DND-41 (cell line): ENCODE results near the gene PRR5L.
A peak's percentile ranks its signal among the peaks of the same experiment; 100 is the strongest.
"Not testable (repeated sequence)": the region's sequence is repeated elsewhere in the genome, so short reads cannot be mapped to it uniquely, and the experiment has no call there.

Experiments used
- ATAC-seq: fragments of 200-7000 bp; cut with Tn5 transposase; 3 replicates; pipeline ENCODE4 v1.9.1; 2021; ENCODE audit warnings: low read depth; ENCODE audit not compliant: insufficient read depth
- DNase-seq: peaks from one replicate; pipeline ENCODE4 v3.0.0-alpha.2; 2020
- H2AFZ ChIP-seq: 2 replicates; pipeline ENCODE4 v1.6.0; 2012; ENCODE audit warnings: low read depth, low read length
- H3K27ac ChIP-seq: 2 replicates; pipeline ENCODE4 v1.5.1; 2012; ENCODE audit warnings: low read length, inconsistent platforms
- H3K27me3 ChIP-seq: fragments of 200-600 bp; sonication (generic); 2 replicates; pipeline ENCODE4 v1.6.0; 2012; ENCODE audit warnings: low read length, mild to moderate bottlenecking, inconsistent platforms; ENCODE audit not compliant: insufficient read depth, poor library complexity
- H3K36me3 ChIP-seq: 2 replicates; pipeline ENCODE4 v1.5.1; 2012; ENCODE audit warnings: low read length, inconsistent platforms; ENCODE audit not compliant: insufficient read depth
- H3K4me1 ChIP-seq: 2 replicates; pipeline ENCODE4 v1.5.1; 2012; ENCODE audit warnings: mild to moderate bottlenecking, low read length; ENCODE audit not compliant: insufficient read depth
- H3K4me2 ChIP-seq: 2 replicates; pipeline ENCODE4 v1.6.0; 2012; ENCODE audit warnings: mild to moderate bottlenecking, moderate library complexity, low read length, inconsistent platforms; ENCODE audit not compliant: insufficient read depth
- H3K4me3 ChIP-seq, 2 experiments: fragments of 200-600 bp in 1 of 2; shearing (Covaris generic) in 1 of 2; 2 replicates each; pipeline ENCODE4 v1.5.1; 2012 to 2016; ENCODE audit warnings: inconsistent platforms in 2 of 2, low read length in 2 of 2, mild to moderate bottlenecking in 2 of 2, low read depth in 1 of 2, moderate library complexity in 1 of 2
- H3K79me2 ChIP-seq: 2 replicates; pipeline ENCODE4 v1.6.0; 2012; ENCODE audit warnings: low read length, inconsistent platforms; ENCODE audit not compliant: insufficient read depth
- H3K9ac ChIP-seq: 2 replicates; pipeline ENCODE4 v1.6.0; 2012; ENCODE audit warnings: low read depth, mild to moderate bottlenecking, inconsistent platforms, low read length, moderate library complexity
- H3K9me3 ChIP-seq: 2 replicates; pipeline ENCODE4 v1.5.1; 2012; ENCODE audit warnings: low read length, moderate library complexity, mild to moderate bottlenecking, inconsistent platforms; ENCODE audit not compliant: insufficient read depth, severe bottlenecking
- H4K20me1 ChIP-seq: 2 replicates; pipeline ENCODE4 v1.6.0; 2012; ENCODE audit warnings: low read length; ENCODE audit not compliant: insufficient read depth
- EZH2 ChIP-seq: IDR thresholded peaks from 3 replicates; pipeline ENCODE4 v1.6.1; 2012; ENCODE audit warnings: borderline replicate concordance, low read depth, mild to moderate bottlenecking, moderate library complexity, low read length, inconsistent platforms; ENCODE audit not compliant: severe bottlenecking
- TF ChIP-seq, protein P1 (sequence below): IDR thresholded peaks from 2 replicates; pipeline ENCODE4 v1.5.1; 2012; ENCODE audit warnings: borderline replicate concordance, low read length, moderate library complexity, mild to moderate bottlenecking; ENCODE audit not compliant: poor library complexity, severe bottlenecking; ENCODE audit errors: extremely low read depth

Gene PRR5L

DNA sequence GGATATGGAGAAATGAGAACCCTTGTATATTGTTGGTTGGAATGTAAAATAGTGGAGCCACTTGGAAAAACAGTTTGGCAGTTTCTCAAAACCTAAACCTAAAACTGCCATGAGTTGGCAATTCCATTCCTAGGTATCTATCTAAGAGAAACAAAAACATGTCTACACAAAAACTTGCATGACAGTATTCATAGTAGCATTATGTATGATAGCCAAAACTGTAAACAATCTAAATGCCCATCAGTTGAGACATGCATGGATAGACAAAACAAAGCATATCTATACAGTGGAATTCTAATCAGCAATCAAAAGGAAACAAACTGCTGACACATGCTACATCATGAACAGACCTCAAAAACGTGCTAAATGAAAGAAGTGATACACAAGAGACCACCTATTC, 179.1 kb downstream of the PRR5L start:
- H3K9ac ChIP-seq: no peak overlapping the region
- no peaks in the 10 kb centered on the region for H3K9me3 ChIP-seq
- H2AFZ ChIP-seq: no peak overlapping the region
- H3K4me3 ChIP-seq: no peak overlapping the region
- H3K36me3 ChIP-seq: no peaks in the 10 kb centered on the region
- DNase-seq (no peak), ATAC-seq (no peak)
- no peaks in the 10 kb centered on the region for H3K79me2 ChIP-seq
- TF ChIP-seq, protein P1, sequence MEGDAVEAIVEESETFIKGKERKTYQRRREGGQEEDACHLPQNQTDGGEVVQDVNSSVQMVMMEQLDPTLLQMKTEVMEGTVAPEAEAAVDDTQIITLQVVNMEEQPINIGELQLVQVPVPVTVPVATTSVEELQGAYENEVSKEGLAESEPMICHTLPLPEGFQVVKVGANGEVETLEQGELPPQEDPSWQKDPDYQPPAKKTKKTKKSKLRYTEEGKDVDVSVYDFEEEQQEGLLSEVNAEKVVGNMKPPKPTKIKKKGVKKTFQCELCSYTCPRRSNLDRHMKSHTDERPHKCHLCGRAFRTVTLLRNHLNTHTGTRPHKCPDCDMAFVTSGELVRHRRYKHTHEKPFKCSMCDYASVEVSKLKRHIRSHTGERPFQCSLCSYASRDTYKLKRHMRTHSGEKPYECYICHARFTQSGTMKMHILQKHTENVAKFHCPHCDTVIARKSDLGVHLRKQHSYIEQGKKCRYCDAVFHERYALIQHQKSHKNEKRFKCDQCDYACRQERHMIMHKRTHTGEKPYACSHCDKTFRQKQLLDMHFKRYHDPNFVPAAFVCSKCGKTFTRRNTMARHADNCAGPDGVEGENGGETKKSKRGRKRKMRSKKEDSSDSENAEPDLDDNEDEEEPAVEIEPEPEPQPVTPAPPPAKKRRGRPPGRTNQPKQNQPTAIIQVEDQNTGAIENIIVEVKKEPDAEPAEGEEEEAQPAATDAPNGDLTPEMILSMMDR: no peak
- TF ChIP-seq EZH2: no peak
- H3K4me2 ChIP-seq: no peak overlapping the region
- no peak overlapping the region for H3K27ac ChIP-seq
- peaks cover 7% of the 10 kb centered on the region; the same call in 1 of the 2 replicates for H4K20me1 ChIP-seq
- H3K4me1 ChIP-seq: no peaks in the 10 kb centered on the region
- H3K27me3 ChIP-seq: no peaks in the 10 kb centered on the region

DNA sequence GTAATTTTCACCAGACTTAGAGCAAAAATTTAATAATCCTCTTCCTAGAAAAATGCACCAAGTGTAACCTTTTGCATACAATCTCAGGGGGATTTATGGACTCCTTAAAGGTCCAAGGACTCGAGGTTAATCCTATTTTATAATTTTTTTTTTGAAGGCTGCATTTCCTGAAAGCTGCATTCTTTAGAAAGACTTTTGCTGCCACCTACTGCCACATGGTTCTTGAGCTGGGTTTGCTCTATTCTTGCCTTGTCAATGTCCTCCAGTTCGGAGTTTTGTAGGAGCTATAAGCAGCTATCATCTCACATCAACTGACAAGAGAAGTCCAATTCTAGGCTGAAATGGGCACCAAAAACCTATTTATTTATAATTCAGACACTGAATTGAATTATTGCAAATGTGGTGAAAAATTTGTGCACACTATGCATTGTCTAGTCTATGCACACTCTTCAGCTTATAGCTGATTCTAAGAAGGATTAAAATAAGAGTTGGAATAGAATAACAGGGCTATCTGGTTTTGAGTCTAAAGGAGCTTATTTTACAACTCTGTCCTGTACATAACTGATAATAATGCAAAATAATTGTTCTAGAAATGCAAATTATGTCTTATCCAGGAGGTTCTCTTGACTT, 182.7 kb downstream of the PRR5L start:
- H4K20me1 ChIP-seq: peaks cover 4% of the 10 kb centered on the region; the same call in 1 of the 2 replicates
- ATAC-seq (peak; percentile 74), DNase-seq (peak; percentile 27)
- no peak overlapping the region for H3K4me2 ChIP-seq
- H3K27me3 ChIP-seq: no peaks in the 10 kb centered on the region
- no peak overlapping the region for H3K4me3 ChIP-seq
- no peak overlapping the region for H3K9ac ChIP-seq
- H3K79me2 ChIP-seq: no peaks in the 10 kb centered on the region
- no peak overlapping the region for H3K27ac ChIP-seq
- no peaks in the 10 kb centered on the region for H3K4me1 ChIP-seq
- H2AFZ ChIP-seq: no peak overlapping the region
- peaks cover 2% of the 10 kb centered on the region for H3K36me3 ChIP-seq
- TF ChIP-seq, protein P1: peak; percentile 69
- TF ChIP-seq EZH2: no peak
- H3K9me3 ChIP-seq: no peaks in the 10 kb centered on the region

- peaks cover 22% of the 10 kb centered on the region for H3K36me3 ChIP-seq
- no peak for ATAC-seq
- H2AFZ ChIP-seq: no peak overlapping the region
- H3K79me2 ChIP-seq: no peaks in the 10 kb centered on the region
- H3K27ac ChIP-seq: no peak overlapping the region
- TF ChIP-seq EZH2: no peak
- TF ChIP-seq, protein P1: no peak
- H3K9ac ChIP-seq: no peak overlapping the region
- no peak for DNase-seq
- H3K27me3 ChIP-seq: no peaks in the 10 kb centered on the region
- H3K4me2 ChIP-seq: no peak overlapping the region
- no peaks in the 10 kb centered on the region for H3K9me3 ChIP-seq
- H3K4me3 ChIP-seq: no peak overlapping the region
- peaks cover 4% of the 10 kb centered on the region; the same call in 1 of the 2 replicates for H4K20me1 ChIP-seq
- no peaks in the 10 kb centered on the region for H3K4me1 ChIP-seq
Measured at GRCh38 chr11:36480833-36481232, 184.7 kb downstream of the PRR5L start.

DNA sequence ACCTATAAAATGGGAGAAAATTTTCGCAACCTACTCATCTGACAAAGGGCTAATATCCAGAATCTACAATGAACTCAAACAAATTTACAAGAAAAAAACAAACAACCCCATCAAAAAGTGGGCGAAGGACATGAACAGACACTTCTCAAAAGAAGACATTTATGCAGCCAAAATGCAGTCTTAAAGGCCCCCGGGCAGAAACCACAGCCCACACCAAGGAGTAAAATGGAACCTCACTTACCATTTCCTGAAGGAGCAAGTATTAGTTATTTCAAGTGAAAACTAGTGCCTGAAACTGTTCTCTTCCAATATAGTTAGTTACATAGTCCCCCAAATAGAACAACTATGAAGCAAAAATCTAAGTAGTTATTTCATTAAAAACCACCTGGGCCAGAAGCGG, 187.0 kb downstream of the PRR5L start:
- not testable (repeated sequence) for H3K9ac ChIP-seq, H3K79me2 ChIP-seq, H3K4me3 ChIP-seq, H4K20me1 ChIP-seq, H3K4me2 ChIP-seq, H3K27ac ChIP-seq, H3K9me3 ChIP-seq, H3K4me1 ChIP-seq, H2AFZ ChIP-seq, H3K27me3 ChIP-seq
- DNase-seq (peak; percentile 46), ATAC-seq (peak; percentile 55; the same call in 2 of the 3 replicates)
- peaks cover 44% of the 10 kb centered on the region for H3K36me3 ChIP-seq
